Stimulated activated CD8-positive, alpha-beta memory T cell treated with anti-CD3 and anti-CD28 coated beads, Interleukin-2, amount 100 ng/mL, for 1 hour (primary cell): ENCODE measurements around the gene SELENOP.
"Not testable (repeated sequence)": the region's sequence is repeated elsewhere in the genome, so short reads cannot be mapped to it uniquely, and the experiment has no call there.

ENCODE experiments used
- DNase-seq, 2 donors: peaks; one replicate each; pipeline ENCODE4 v3.0.0-alpha.2; 2020; ENCODE audit warnings: low read depth in 2 of 2

Gene SELENOP, protein sequence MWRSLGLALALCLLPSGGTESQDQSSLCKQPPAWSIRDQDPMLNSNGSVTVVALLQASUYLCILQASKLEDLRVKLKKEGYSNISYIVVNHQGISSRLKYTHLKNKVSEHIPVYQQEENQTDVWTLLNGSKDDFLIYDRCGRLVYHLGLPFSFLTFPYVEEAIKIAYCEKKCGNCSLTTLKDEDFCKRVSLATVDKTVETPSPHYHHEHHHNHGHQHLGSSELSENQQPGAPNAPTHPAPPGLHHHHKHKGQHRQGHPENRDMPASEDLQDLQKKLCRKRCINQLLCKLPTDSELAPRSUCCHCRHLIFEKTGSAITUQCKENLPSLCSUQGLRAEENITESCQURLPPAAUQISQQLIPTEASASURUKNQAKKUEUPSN

GRCh38 chr5:42811591-42812446, at the start of gene SELENOP:
Gene SELENOP, minus strand, starts transcription at chr5:42811892. Its CDS starts 3,539 bp downstream, at chr5:42808353.
- no peak for DNase-seq

- no peak for DNase-seq
These were observed 47.0 kb upstream of the SELENOP start for GRCh38 chr5:42858687-42859086.

- no peak for DNase-seq
These were observed 46.4 kb upstream of the SELENOP start for GRCh38 chr5:42858031-42858643.

DNA sequence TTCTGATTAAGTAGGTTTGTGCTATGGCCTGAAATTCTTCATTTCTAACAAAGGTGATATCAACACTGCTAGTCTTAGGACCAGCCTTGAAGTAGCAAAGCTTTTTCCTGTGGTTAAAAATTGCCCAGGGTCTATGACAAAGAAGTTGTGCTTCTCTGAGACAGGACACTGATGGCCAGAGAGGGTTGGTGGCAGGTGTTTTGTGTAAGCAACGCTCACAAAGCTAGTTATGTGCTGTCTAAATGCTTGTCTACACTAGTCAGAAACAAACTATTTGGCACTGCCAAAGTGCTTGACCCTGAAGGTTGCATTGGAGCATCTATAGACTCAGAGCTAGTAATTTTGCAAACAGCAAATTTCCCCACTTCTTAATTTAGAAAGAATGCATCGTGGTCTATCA, 44.1 kb upstream of the SELENOP start:
- no peak for DNase-seq

DNA sequence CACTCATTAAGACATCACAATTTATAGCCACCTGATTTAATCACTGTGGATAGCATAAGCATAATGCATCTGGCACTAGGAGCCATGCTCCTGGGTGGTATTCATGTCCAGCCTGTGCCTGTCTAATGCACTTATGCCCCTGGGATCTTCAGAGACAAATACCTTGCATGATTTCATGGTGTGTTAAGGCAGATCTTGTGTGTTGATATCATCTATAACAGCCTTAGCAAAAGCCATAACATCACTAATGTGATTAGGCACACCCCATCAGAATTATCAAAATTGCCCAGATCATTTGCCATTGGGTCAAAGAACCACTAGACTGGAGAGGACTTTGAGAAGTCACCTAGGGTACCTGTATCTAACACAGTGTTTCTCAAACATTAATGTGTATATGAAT, 43.7 kb upstream of the SELENOP start:
- DNase-seq: no peak

DNA sequence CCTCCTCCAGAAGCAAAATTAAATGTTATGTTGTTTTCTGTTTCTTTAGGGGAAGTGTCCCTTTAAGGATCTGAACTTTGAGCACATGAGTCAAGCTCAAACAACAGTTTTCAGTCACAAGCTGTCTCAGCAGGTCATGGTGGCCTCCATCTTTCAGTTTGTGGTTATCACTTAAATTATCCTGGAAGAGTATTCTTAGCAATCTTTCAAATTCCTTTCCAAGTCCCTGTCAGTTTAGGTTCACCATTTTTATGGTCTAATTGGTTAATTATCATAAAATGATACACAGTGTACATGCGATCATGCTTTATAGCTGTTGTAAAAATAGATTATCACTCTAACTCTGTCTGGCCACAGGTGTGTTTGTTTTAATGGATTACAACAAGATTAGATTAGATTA, 43.1 kb upstream of the SELENOP start:
- DNase-seq: no peak

DNA sequence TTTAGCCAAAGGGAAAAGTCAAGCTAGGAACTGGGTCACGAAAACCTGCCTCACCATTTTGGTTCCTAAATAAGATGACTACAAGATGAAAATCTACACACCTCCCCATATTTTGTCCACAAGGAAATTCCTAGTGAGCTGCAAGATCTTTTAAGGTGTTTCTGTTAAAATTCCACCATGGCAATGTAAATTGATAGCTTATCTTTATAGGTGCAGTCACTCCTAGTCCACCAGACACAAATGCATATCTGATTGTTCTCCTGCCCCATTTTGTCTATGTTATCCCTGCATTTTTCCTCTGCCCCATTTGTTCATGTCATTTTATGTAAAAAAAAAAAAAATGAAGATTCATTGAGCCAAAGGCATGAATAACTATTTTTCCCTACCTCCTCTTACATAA, 41.1 kb upstream of the SELENOP start:
- DNase-seq: no peak

GRCh38 chr5:42851481-42851880, 39.8 kb upstream of the SELENOP start:
- DNase-seq: no peak

GRCh38 chr5:42848545-42848944, 36.9 kb upstream of the SELENOP start:
- no peak for DNase-seq

GRCh38 chr5:42844408-42844807, 32.7 kb upstream of the SELENOP start:
- not testable (repeated sequence) for DNase-seq

DNA sequence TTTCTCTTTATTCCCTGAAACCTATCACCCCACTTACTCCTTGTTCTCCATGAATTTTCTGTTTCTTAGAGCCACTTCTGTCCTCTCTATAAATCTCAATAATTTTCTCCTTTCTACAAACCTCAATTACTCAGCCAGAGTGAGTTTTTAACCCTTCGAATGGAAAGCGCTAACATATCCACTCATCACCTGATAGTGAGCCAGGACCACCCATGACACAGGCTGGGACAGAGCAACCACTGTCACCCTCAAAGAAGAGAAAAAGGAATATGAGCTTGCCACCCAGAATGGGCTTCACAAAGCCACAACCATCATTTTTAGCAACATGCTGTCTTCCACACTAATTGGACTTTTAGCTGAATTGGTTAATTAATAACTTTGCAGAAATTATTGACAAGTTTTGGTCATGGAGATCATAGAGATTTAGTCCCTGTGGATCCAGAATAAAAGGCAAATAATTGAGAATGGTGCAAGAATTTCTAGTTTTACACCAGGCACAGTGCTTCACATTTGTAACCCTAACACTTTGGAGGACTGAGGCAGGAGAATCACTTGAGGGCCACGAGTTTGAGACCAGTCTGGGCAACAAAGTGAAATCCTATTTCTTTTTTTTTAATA, 32.1 kb upstream of the SELENOP start:
- no peak for DNase-seq

- DNase-seq: no peak
These were observed 31.4 kb upstream of the SELENOP start for GRCh38 chr5:42842921-42843641.

DNA sequence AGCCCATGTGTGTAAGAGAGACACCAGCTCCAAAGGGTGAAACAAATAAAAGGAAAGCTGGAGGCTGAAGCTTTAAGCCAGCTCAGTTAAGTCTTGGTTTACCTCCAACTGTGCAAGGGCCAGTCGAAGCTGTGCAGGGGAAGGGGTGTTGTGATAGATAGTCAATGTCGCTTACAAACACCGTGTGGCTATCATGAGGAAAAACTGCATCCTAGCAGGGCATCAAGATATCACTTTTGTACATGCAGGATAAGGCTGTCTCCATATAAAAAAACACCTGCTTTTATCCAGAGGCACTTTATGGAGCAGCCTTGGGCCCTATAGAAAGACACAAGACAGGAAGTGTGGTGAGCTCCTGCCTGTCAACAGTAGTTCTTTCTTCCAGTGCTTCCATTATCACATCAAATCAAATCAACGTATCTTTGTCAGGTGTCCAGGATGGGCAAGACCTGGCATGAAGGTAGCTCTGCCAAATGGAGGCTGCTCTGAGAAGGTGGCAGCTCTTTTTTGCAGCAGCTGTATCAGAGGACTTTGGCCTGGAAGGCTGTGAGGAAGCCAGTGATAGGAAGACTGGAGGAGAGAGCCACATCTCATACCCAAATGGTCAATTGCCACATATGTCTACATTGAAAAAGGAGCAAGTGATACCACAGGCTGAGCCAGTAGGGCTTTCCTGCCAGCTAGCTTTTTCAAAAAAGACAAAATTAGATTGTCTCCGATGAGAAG, 29.3 kb upstream of the SELENOP start:
- DNase-seq: no peak

DNA sequence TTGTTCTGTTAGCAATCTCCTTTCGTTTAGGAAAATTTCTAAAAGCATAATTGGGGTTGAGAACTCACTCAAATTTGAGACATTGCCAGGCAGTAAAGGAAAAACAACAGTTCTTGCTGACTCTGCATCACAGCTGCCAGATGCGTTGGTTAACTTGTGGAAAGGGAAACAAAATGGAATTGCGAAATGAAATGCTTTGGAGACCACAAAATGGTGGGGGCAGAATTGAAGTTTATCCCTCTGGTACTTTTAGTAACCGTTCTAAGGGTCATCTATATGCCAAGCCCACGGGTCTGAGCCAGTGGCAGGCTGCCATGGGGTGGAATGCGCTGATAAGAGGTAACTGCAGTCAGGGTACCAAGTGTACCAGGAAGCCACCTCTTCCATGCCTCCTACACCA, 28.6 kb upstream of the SELENOP start:
- DNase-seq: no peak

DNA sequence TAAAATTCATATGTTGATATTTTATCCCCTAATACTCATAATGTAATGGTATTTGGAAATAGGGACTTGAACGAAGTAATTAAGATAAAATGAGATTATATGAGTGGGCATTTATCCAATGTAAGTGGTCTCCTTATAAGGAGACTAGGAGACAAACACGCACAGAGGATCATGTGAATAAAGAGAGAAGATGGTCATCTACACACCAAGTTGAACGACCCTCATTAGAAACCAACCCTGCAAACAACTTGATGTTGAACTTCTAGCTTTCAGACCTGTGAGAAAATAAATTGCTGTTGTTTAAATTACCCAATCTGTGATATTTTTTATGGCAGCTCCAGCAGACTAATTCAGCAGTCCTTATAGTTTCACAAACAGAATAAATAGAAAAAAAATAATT, 27.5 kb upstream of the SELENOP start:
- no peak for DNase-seq

DNA sequence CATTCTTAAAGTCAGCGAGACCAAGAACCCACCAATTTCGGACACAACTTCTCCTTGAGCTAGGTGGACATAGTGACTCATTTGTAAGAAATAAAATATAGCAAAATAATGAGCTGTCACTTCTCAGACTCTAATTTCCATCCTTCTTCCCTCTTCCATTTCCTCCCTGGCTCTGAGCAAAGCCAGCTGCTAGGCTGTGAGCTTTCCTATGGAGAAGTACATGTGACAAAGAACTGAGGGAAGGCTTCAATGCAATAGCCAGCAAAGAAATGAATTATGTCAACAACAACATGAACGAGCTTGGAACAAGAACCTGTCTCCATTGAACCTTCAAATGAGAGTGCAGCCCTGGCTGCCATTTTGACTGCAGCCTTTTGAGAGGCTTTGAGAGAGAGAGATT, 25.9 kb upstream of the SELENOP start:
- DNase-seq: no peak

- DNase-seq: no peak
These were observed 24.5 kb upstream of the SELENOP start for GRCh38 chr5:42836070-42836769.

DNA sequence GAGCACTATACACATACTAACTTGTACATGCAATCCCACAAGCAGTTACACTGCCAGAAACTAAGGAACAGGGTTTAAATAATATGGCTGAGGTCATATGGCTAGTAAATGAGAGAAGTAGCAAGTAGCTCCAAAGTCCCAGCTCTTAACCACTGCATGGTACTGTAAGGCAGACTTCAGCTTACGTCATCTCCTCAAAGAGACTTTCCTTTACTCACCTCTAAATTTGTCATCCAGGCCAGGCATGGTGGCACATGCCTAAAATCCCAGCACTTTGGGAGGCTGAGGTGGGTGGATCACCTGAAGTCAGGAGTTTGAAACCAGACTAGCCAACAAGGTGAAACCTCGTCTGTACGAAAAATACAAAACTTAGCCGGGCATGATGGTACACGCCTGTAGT, 20.4 kb upstream of the SELENOP start:
- DNase-seq: no peak

DNA sequence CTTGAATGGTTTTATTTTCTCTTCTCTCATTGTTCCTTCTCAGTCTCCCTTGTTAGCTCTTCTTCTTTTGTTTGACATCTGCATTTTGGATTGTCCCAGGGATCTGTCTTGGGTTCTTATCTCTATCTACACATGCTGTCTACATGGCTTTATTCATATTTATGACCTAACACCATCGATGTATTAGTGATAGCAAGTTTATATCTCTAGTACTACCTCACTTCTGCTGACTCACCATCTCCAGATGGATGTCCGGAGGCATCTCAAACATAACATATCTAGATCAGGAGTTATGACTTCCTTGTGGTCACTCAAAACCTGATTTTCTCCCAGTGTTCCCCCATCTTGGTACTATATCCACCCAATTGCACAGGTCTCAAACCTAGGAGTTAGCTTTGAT, 19.2 kb upstream of the SELENOP start:
- DNase-seq: no peak

GRCh38 chr5:42828671-42829070, 17.0 kb upstream of the SELENOP start:
- DNase-seq: no peak
